Stimulated activated CD8-positive, alpha-beta memory T cell treated with anti-CD3 and anti-CD28 coated beads, Interleukin-7, amount 100 ng/mL, for 24 hours (primary cell): ENCODE data around the gene SNAP91.
"Not testable (repeated sequence)": the region's sequence is repeated elsewhere in the genome, so short reads cannot be mapped to it uniquely, and the experiment has no call there.

Experiments used
- DNase-seq: peaks from one replicate; pipeline ENCODE4 v3.0.0-alpha.2; 2020; ENCODE audit warnings: low read depth

SNAP91 gene, protein sequence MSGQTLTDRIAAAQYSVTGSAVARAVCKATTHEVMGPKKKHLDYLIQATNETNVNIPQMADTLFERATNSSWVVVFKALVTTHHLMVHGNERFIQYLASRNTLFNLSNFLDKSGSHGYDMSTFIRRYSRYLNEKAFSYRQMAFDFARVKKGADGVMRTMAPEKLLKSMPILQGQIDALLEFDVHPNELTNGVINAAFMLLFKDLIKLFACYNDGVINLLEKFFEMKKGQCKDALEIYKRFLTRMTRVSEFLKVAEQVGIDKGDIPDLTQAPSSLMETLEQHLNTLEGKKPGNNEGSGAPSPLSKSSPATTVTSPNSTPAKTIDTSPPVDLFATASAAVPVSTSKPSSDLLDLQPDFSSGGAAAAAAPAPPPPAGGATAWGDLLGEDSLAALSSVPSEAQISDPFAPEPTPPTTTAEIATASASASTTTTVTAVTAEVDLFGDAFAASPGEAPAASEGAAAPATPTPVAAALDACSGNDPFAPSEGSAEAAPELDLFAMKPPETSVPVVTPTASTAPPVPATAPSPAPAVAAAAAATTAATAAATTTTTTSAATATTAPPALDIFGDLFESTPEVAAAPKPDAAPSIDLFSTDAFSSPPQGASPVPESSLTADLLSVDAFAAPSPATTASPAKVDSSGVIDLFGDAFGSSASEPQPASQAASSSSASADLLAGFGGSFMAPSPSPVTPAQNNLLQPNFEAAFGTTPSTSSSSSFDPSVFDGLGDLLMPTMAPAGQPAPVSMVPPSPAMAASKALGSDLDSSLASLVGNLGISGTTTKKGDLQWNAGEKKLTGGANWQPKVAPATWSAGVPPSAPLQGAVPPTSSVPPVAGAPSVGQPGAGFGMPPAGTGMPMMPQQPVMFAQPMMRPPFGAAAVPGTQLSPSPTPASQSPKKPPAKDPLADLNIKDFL

DNA sequence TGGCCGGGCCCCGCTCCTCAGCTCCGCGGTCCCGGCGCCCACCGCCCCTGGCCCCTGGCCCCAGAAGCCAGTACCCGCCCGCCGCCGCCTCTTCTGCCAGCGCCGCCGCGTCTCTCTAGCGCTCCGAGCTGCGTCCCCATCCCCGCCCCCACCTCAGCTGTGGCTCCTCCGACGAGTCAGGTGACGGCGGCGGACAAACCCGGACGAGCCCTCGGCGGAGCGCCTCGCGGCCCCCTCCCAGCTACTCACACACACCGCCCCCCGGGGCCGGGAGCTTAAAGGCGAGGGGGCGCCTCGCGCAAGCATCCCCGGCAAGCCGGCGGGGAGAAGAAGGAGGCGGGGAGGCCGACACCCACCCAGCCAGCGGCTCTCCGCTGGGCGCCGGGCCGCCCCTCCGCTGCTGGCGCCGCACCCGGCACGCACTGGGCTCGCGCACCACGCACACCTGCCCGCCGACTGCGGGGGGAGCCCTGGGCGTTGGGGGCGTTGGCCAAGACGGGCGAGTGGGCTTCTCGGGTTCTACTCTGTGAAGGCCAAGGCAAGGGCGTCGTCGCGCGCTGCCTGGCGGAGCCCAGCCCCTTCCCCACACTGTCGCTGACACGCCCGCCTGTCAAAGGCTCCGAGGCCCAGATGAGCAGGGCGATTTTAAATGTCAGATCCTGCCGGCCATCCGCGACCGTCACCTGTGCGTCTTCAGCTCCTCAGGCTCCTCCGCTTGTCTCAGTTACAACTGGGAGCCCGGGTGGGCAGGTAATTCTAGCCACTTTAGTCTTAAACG lies at the start of gene SNAP91:
SNAP91 (minus strand) TSS at position 132 of the 778 bp plus-strand sequence. CDS start 1,174 bp downstream, outside the sequence.
- no peak for DNase-seq

DNA sequence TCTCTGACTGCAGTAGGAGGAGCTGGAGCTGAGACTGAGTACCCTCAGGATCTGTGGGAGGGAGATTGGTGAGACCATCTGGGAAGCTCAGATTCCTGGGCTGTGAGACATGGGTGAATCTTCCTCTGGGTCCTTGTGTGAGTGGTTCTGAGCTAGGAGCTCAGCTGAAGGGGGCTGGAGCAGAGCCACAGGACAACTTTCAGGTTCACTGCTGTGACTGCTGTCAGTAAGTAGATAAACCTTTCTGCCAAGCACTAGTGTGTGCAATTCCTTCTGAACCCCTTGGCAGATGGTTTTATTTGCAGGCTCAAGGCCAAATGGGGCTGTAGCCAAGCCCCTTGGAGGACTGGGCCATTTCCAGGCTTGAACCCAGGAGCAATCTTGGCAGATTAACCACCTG lies 49.6 kb upstream of the SNAP91 start:
- no peak for DNase-seq

DNA sequence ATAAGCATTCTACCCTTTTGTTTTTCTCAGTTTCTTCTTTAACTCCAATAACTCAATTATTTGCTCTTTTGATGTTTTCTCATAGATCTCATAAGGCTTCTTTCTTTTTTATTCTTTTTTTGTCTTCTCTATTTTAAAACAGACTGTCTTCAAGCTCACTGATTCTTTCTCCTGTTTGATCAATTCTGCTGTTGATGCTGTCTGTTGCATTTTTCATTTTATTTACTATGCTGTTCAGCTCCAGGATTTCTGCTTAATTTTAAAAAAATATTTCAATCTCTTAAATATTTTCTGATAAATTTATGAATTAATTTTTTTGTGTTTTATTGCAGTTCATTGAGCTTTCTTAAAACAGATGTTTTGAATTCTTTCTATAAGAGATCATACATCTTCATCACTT lies 48.1 kb upstream of the SNAP91 start:
- DNase-seq, result no peak

DNA sequence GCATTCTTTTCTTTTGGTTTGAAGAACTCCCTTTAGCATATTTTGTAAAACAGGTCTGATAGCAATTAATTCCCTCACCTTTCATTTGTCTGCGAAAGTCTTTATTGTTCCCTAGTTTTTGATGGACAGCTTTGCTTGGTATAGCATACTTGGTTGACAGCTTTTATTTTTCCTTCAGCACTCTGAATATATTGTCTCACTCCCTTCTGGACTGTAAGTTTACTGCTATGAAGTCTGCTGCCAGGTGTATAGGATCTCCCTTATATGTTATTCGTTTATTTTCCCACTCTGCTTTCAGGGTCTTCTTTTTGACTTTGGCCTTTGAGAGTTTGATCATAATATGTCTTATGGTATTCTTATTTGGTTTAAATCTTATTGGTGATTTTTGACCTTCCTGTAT lies 47.7 kb upstream of the SNAP91 start:
- DNase-seq, result no peak

DNA sequence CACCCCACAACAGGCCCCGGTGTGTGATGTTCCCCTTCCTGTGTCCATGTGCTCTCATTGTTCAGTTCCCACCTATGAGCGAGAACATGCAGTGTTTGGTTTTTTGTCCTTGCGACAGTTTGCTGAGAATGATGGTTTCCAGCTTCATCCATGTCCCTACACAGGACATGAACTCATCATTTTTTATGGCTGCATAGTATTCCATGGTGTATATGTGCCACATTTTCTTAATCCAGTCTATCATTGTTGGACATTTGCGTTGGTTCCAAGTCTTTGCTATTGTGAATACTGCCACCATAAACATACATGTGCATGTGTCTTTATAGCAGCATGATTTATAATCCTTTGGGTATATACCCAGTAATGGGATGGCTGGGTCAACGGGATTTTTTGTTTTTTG lies 43.5 kb upstream of the SNAP91 start:
- not testable (repeated sequence) for DNase-seq

DNA sequence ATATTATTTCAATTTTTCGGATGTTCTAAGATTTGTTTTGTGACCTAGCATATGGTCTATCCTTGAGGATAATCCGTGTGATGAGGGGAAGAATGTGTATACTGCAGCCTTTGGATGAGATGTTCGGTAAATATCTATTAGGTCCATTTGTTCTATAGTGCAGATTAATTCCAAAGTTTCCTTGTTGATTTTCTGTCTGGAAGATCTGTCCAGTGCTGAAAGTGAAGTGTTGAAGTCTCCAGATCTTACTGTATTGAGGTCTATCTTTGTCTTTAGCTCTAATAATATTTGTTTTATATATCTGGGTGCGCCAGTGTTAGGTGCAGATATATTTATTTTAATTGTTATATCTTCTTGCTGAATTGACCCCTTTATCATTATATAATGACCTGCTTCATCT lies 32.2 kb upstream of the SNAP91 start:
- DNase-seq, result no peak

DNA sequence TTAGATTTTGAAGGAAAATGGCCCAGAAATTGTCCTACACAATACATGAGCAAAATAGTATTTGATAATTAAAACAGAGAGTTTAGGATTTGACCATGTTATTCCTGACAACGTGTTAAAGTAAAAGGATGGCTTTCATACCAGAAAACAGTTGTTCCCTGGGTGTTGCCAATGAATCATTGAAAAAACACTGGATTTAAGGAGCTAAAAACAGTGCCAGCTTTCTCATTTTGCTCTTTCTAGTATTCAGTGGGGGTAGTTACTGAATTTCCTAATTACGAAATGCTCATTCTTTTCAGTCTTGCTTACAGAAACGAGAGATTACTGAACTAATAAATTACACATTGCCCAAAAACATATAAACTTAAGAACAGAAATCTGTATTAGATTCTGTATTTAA lies 26.6 kb upstream of the SNAP91 start:
- no peak for DNase-seq

DNA sequence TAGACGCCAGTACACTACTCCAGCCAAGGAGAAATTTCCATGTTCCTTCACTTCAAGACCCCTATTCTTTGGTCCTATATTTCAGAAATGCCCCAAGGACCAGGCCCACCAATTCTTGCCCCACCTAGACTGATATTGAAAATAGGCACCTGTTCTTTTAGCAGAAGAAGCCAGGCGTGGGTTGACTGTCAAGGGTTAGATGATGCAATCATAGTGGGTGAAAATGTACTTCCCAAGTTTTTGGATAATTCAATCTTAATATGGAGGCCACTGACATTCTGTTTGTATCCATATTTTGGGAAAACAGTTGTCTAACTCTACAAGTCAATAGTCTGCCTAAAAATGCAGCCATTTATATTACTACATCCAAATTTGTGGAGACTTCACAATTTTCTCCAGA lies 21.0 kb upstream of the SNAP91 start:
- DNase-seq, result no peak

DNA sequence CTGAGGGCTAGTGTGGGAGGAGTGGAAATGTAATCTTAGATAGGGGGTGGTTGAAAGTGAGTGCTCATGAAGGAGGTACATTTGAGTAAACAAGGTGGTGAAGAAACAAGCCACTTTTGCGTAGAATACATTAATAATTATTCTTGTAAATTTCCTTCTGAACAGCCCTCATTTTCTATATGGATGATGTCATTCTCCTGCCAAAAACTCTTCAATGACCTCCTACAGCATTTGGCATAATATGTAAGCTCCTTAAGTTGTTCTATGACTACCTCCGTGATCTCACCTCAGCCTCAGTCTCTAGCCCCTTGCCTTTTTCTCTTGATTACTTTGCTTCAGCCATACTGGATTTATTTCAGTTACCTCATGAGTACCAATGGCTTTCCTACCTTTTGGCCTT lies 14.0 kb upstream of the SNAP91 start:
- DNase-seq, result no peak

DNA sequence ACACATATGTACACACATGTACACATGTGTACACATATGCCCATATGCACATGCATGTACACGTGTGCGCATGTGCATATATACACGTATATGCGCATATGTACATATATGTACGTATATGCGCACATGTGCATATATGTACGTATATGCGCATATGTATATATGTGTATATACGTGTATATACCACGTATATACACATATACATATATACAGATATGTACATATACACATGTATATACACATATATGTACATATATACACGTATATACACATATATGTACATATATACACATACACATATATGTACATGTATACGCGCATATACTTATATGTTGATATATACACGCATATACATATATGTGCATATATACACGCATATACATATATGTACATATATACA lies 8.9 kb upstream of the SNAP91 start:
- no peak for DNase-seq

DNA sequence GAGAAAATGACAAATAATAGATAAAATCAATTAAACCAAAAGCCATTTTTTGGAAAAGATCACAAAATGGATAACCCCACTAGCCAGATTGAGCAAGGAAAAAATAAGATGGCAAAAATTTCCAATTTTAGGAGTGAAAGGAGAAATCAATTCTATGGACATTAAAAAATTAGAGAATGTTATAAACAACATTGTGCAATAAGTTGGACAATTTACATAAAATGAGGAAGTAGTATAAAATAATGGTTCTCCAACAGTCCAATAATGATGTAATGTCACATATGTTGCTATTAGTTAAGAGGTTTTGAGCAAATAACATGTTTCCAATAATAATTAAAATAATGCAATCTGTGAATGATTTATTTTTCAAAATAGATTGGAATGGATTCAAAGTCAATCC lies 3.1 kb upstream of the SNAP91 start:
- no peak for DNase-seq

DNA sequence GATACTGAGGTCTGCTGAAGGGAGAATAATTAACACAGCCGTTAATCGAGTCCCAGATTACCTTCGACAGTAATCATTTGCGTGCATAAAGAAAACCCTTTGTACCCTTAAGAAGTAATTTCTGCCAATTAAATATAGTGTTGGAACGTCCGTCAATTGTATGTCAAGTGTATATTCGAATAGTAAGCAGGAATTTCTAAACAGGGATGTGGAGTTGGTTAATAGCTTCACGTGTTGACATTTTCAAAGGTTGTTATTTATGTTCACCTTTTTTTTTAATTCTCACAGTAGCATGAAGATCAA lies 798 bp upstream of the SNAP91 start:
- DNase-seq, result no peak

DNA sequence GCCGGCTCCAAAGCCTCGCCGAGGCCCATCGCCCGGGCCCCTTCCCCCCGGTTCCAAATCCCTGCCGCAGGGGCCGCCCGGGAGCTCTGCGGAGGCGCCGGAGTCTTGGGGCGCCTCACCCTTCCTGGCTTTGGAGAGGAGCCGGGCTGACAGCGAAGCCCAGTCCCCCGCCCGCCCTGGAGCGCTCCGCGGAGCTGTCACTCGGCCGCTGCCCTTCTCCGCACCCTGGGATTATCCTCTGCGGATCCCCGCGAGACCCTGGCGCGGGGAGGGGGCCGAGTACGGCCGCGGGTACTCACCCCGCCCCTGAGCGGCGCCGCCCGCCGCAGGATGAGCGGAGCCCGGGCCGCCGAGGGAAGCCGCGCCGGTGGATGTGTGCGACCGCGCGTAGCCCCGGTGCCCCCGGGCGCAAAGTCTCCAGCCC lies 343 bp downstream of the SNAP91 start:
- DNase-seq, result no peak

DNA sequence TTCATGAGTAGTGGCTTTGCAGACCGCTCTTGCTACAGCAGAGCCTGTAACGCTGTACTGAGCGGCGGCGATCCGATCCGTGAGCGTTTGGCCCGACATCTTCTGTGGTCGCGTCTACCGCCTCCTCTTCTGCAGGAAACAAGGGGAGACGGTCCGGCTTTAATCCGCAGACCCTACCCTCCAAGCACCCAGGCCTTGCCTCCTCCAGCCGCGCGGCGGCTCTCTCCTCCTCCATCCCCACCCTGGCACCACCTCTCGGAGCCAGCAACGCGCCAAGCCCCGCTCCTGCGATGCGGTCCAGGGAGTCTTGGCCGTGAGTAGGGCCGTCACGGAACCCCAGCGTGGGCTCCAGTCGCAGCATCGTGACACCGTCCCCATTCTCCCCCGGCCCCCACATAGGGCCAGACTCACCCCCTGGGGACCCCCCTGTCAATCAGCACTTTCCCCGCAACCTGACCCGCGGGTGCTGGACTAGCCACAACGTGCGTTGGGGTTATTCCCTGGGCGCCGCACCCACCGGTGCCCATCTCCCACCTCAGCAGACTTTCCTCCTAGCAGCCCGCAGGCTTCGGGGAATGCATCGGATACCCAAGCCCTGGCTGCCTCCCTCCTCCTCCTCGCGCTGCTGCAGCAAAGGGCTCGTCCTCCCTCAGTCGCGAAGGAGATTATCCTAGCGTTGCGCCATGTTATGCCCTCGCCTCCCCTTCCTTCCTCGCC lies 914 bp downstream of the SNAP91 start:
- no peak for DNase-seq

DNA sequence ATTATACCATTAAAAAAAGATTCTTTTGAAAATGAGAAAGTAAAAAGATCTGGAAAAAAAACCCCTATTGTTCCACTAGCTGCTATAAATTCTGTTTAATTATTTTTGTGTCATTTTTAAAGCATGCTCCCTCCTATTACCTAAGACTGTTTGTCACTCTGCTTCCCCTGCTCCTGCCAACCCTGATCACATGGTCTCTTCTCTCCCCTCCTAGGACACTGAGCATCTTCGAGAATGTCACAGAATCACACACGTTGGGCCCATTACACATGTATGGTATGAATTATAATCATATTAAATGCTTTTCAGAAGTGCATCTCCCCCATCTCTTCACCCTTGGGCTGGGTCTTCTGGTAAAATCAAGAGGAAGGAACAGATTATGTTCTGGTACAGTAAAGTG lies 6.2 kb downstream of the SNAP91 start:
- no peak for DNase-seq

DNA sequence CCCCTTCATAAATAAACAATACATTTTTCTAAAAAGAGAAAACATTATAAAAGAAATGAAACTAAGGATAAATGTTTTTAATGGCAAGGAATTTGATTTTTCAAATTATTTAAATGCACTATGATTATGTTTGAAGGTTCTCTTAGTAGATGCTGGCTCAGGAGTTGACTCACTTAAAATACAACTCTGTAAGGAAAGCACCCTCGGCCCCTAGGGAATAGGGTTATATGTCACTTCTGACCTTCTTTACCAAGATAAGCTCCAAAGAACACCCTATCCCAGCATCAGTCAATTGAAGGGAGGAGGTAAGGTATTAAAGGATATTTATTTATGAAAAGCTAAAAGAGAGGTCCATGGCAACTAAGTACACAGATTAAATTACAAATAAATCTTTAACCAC lies 6.8 kb downstream of the SNAP91 start:
- no peak for DNase-seq

DNA sequence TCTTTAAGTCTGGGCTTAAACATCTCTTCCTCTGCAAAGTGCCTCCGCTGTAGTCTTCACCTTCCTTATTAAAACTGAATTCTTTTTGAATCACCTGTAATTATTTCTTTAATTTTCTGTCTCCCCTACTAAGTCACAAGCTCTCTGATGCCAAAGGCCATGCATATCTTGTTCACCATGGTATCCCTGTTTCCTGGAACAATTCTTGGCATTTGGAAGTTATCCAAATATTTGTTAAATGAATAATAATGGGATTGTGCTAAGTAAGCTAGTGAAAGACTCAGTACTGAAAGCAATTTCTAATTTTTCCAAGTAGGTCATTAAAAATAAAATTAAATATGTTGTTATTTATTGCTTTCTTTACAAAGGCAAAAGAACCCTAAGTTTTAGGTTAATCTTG lies 12.2 kb downstream of the SNAP91 start:
- DNase-seq, result no peak

DNA sequence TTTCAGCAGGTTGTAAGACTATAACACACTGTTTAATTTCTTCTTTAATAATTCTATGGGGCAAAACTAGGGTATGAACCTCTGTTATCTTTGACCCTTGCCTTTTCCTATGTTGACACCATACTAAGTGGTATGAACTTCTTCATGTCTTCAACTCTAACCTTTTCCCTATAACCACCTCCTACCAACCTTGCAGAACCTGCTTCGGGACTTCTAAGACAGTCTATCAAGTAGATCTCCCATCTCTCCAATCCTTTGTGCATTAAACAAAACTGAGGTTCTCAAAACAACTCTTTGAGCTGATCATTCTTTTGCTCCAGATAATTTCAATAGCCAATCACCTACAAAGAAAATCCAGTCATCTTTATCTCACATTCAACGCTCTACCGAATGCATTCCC lies 23.4 kb downstream of the SNAP91 start:
- DNase-seq, result no peak

DNA sequence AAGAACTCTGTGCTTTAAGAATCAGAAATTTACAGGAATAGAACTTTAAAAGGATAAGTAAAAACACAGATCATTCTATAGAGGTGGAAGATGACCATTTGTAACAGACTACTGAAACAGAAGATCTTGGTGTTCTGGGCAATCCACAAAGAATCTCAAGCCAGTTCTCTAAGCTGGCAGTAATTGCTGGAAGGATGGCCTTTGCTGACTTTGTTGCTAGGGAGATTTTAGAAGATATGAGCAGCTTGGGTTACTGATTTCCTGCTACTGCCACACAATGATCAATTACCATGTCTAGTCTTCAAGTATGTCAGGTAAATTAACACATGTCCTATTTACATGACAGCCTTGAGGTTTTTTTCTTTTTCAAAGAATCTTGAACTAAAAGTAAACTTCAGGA lies 31.1 kb downstream of the SNAP91 start:
- DNase-seq, result no peak

DNA sequence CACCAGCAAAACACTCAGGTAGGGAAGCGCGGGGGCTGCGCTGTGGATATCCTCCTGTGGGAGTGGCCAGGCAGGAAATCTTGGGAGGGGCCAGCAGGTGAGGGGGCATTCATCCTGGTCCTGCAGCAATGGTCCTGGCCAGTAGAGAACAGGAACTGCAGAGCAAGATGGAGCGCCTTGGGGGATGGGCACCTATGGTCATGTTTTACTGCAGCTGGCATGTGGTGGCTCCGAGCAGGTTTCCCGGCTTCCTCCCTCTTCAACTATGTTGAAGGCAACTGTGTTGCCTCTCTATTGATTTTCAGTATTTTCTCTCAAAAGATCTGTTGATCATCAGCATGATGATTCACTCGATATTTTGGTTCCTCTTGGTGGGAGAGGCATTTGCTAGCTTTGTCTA lies 70.9 kb downstream of the SNAP91 start:
- no peak for DNase-seq

DNA sequence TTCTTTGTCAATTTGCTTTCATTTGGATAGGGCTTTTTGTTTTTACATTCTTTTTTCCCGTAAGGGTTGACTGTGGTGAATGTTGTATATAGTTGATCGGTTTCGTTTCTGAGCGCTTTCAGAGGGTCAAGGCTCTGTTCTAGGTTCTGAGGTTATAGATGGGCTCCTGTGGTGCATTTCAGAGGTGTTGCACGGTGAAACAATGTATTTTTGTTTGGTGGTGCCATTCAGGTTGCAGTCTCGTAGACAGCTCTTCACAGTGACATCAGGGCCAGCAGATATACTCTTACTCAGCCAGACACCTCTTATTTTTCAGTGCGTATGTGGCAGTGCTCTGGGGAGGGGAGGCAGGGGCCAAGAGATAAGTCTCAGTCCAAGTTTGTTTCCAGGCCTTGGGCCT lies 72.1 kb downstream of the SNAP91 start:
- no peak for DNase-seq

DNA sequence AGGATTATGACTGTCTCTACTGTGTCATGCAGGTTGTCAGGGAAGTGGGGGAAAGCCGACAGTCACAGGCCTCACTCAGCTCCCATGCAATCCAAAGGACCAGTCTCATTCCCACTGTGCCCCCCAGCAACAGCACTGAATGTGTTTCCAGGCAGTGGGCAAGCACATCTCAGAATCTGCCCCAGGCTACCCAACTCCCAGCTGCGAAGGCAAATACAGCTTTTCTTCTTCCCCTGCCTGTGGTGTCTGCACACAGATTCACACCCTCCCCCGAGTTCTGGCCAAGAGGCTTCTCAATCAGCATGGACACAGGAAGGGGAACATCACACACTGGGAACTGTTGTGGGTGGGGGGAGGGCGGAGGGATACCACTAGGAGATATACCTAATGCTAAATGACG lies 75.3 kb downstream of the SNAP91 start:
- no peak for DNase-seq
